GM21447 (cell line): ENCODE data around the gene NAALADL2.
"Not testable (repeated sequence)": the region's sequence is repeated elsewhere in the genome, so short reads cannot be mapped to it uniquely, and the experiment has no call there.

ENCODE experiments used
- ATAC-seq: cut with Tn5 transposase; IDR thresholded peaks from one replicate; pipeline ENCODE4 v1.9.1; 2021; ENCODE audit not compliant: unreplicated experiment

NAALADL2 gene

DNA sequence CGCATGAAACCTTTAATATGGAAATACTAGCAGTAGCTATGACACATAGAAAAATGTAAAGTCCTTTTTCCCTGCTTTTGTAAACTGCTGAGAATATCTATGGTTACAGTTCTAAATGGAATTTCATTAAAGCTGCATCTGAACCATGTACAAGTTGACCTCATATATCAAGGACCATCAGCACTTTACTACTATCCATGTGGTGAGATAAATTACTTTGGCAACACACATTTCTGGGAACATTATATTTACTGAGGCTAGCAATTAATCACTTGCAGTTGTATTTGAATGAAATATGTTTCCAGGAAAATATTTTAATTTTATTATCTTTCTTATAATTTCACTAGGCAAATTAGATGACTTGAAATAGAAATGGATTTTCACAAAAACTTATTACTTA, 545.5 kb downstream of the NAALADL2 start:
- ATAC-seq: no peak

DNA sequence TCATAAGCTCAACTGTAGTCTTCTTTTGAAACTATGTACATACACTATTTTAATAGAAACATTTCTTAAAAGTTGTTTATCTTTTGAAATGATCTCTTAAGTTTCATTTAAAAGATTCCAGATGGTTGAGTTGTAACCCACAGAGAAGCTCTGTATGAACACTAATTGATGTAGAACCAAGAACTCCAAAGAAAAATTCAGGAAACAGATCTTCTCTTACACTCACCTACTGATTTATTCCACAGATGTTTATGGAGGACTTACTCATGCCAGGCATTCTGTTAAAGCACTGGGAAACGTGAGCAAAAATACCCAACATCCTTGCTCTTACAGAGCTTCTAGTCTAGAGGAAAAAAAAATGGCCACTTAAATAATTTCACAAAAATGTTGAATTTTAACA, 551.1 kb downstream of the NAALADL2 start:
- no peak for ATAC-seq

DNA sequence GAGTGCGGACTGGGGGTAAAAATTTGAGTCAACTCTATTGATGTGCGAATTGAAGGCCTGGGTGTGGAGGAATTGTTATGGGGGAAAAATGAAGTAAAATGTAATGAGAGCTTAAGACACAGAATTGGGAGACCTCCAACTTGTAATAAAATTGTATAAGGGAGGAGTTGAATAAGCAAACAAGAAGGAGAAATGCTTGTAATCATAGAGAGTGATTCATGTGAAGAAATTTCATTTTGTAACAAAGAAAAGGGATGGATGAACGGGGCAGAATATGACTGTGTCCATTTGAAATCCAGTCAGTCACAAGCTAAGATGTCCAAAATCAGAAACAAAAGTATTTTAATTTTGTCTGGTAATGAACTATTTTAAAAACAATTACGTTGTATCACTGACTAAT, 552.3 kb downstream of the NAALADL2 start:
- ATAC-seq: no peak

GRCh38 chr3:175411946-175412345, 552.8 kb downstream of the NAALADL2 start:
- ATAC-seq: no peak

- no peak for ATAC-seq
These were observed 554.8 kb downstream of the NAALADL2 start for GRCh38 chr3:175413926-175414325.

GRCh38 chr3:175416600-175416999, 557.5 kb downstream of the NAALADL2 start:
- ATAC-seq: no peak

- ATAC-seq: no peak
These were observed 558.3 kb downstream of the NAALADL2 start for GRCh38 chr3:175417426-175417825.

DNA sequence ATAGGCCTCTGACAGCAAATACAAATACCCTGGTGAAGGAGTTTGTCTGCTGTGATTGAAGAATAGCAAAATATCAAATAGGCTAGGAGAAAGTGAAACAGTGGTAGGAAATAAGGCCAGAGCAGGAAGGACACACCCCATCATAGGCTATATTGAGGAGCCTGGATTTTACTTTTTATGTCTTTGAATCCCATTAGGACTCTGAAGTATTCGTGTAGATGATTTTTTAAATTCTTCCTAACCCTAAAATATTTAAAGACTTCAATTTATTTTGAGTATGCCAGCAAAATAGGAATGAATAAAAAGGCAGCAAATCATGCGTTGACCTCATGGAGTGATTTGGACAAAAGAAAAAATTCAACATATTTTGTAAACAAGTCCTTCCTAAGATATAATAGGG, 562.8 kb downstream of the NAALADL2 start:
- no peak for ATAC-seq

- no peak for ATAC-seq
These were observed 563.6 kb downstream of the NAALADL2 start for GRCh38 chr3:175422744-175423143.

- ATAC-seq: not testable (repeated sequence)
These were observed 564.7 kb downstream of the NAALADL2 start for GRCh38 chr3:175423848-175424247.

DNA sequence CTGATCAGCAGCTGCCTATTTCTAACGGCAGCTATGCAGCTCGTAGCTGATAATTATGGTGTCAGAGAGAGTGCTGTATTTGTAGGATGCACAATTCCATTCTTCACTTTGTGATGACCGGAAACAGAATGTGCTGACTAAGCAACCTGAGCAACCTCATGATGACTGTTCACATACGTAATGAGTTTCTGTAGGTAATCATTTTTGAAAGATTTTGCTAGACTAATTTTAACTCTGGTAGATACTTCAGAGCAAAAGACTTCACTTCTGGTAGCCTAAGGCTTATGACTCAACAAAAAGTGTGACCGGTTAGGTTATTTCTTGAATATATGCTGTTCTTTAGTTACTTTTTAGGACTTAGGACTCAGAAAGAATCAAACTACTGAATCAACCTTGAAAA, 567.7 kb downstream of the NAALADL2 start:
- ATAC-seq: no peak

- no peak for ATAC-seq
These were observed 569.3 kb downstream of the NAALADL2 start for GRCh38 chr3:175428466-175428865.

- no peak for ATAC-seq
These were observed 572.0 kb downstream of the NAALADL2 start for GRCh38 chr3:175430983-175431773.

DNA sequence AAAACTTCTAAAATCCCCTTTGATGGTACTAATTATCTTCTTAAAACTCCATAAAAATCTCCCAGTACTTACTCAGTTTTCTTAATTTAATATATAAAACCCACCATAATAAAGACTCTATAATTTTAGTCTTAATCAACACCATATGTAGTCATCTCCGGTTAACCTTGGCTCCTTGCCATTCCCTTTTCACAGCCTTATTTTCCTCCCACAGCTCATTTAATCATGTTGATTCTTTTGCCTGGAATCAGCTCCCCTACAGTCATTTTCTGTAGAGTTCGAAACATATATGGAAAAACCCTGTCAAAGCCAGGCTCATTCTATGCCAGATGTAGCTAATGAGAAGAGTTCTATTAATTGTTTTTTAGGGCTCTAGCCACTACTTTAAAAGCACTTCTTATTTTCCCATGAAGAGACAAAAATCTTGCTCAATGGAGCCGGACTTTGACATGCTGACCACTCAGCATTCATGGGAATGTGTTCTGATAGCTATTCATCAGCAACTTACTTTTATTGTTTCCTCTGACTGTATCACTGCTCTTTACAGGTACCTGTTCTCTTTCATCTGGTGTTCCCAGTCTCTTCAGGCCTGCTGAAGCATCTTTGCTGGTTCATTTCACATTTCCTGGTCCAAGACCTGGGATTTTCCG, 573.4 kb downstream of the NAALADL2 start:
- ATAC-seq: no peak

DNA sequence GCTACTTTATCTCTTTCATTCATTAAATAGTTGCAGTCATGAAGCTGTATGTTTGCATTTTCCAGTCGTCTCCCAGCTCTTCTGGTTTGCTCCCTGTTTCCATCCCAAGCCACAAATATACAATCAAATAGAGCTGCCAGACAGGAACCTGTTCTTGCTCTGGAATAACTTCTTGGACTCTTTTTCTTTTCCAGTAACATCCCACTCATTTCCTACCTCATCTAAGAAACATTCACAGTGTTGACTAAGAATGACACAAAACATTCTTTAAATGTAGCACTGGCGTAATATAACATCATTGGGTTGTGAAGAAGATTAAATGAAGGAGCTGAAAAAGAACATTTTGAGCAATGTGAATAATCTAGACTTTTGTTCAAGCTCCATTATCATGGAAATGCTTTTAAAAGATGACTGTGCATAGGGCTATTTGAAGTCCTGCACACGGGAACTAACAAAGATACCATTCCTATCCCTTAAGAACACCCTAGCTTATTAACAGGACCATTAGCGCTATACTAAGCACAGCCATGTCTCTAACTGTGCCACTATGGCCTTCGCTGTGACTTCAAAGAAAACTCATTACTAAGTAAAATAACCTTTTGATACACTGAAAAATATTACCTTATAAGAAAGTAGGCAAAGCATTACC, 574.0 kb downstream of the NAALADL2 start:
- ATAC-seq: no peak

GRCh38 chr3:175434561-175434960, 575.4 kb downstream of the NAALADL2 start:
- no peak for ATAC-seq

- ATAC-seq: no peak
These were observed 584.5 kb downstream of the NAALADL2 start for GRCh38 chr3:175443682-175444081.

DNA sequence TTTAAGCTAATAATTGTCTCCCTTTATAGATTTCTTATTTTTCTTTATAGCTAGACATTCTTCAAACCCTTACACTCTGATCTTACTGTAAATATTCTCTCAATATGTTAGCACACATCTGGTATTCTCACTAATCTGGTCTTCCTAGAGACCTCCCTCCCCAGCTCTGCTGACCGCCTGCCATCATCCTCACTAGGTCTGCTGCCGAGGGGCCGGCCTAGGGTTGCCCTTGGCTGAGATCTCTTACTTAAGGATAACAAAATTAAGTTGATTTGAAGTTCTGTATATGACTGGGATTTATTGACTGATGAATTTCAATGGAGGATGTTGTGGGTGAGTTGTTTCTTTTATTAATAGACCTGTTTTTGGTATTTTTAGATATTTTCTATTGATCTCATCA, 586.6 kb downstream of the NAALADL2 start:
- no peak for ATAC-seq

GRCh38 chr3:175447521-175447920, 588.4 kb downstream of the NAALADL2 start:
- no peak for ATAC-seq

- ATAC-seq: no peak
These were observed 594.2 kb downstream of the NAALADL2 start for GRCh38 chr3:175453361-175453760.

GRCh38 chr3:175456466-175456865, 597.3 kb downstream of the NAALADL2 start:
- ATAC-seq: no peak

GRCh38 chr3:175457301-175457700, 598.2 kb downstream of the NAALADL2 start:
- ATAC-seq: no peak
